ENCODE data around the gene ELFN1. TPM values are rescaled to one million over a fixed set of nuclear protein-coding genes. Genes with fewer than 3 reads are reported as not detected.
"Not testable (repeated sequence)": the region's sequence is repeated elsewhere in the genome, so short reads cannot be mapped to it uniquely, and the experiment has no call there.

ELFN1 gene
- total and polyA plus RNA-seq, 8 donors: 0.19 to 4.3 (median 0.53) TPM; not detected in 1

DNA sequence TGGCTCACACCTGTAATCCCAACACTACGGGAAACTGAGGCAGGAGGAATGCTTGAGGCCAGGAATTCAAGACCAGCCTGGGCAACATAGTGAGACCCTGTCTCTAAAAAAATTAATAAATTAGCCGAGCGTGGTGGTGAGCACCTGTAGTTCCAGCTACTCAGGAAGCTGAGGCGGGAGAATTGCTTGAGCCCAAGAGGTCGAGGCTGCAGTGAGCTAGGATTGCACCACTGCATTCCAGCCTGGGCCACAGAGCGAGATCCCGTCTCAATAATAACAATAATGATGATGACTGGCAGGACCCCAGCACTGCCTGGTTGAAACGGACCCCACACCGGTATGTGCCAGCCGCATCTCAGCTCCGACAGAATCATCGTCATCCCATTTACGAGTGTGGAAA lies 93.0 kb downstream of the ELFN1 start:
- intact Hi-C loops (cut with DNase I; ENCODE audit: low total_unique reads): no loop called here

GRCh38 chr7:1763911-1764310 lies 93.8 kb downstream of the ELFN1 start:
- Histone ChIP-seq H3K9me3 (peaks cover 0 to 35% (median 19%) of the 10 kb centered on the region in 4 donors), H3K27me3 (peaks cover 0 to 17% (median 0%) of the 10 kb centered on the region in 3 donors)
- DNase-seq; H3K27ac ChIP-seq; H3K4me3 ChIP-seq; H3K36me3 ChIP-seq; H3K4me1 ChIP-seq; intact Hi-C loops (cut with DNase I; ENCODE audit: low total_unique reads): not testable (repeated sequence)
- WGBS, 5 donors: 94 to 96% (median 95%) methylated on average over 8 to 11 of the region's 15 CpGs

More for the DNA sequence above, 93.0 kb downstream of the ELFN1 start:
- 93 to 98% (median 97%) methylated on average over 13 of the region's 13 CpGs for WGBS, 5 donors
- no peaks in the 10 kb centered on the region for H3K4me1 ChIP-seq
- H3K27me3 ChIP-seq: peaks cover 0 to 19% (median 2%) of the 10 kb centered on the region in 3 donors
- no peaks in the 10 kb centered on the region for H3K36me3 ChIP-seq
- peaks cover 0 to 35% (median 19%) of the 10 kb centered on the region in 4 donors for H3K9me3 ChIP-seq
- no peak for DNase-seq
- TF ChIP-seq EP300 (IDR thresholded peaks at IDR 0.05) (no peak), POLR2A (IDR thresholded peaks at IDR 0.05) (no peak), POLR2AphosphoS5 (IDR thresholded peaks at IDR 0.05) (no peak)
- TF ChIP-seq, protein P1, sequence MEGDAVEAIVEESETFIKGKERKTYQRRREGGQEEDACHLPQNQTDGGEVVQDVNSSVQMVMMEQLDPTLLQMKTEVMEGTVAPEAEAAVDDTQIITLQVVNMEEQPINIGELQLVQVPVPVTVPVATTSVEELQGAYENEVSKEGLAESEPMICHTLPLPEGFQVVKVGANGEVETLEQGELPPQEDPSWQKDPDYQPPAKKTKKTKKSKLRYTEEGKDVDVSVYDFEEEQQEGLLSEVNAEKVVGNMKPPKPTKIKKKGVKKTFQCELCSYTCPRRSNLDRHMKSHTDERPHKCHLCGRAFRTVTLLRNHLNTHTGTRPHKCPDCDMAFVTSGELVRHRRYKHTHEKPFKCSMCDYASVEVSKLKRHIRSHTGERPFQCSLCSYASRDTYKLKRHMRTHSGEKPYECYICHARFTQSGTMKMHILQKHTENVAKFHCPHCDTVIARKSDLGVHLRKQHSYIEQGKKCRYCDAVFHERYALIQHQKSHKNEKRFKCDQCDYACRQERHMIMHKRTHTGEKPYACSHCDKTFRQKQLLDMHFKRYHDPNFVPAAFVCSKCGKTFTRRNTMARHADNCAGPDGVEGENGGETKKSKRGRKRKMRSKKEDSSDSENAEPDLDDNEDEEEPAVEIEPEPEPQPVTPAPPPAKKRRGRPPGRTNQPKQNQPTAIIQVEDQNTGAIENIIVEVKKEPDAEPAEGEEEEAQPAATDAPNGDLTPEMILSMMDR (IDR thresholded peaks at IDR 0.05): no peak
- no peak overlapping the region for H3K27ac ChIP-seq
- H3K4me3 ChIP-seq: no peak overlapping the region

DNA sequence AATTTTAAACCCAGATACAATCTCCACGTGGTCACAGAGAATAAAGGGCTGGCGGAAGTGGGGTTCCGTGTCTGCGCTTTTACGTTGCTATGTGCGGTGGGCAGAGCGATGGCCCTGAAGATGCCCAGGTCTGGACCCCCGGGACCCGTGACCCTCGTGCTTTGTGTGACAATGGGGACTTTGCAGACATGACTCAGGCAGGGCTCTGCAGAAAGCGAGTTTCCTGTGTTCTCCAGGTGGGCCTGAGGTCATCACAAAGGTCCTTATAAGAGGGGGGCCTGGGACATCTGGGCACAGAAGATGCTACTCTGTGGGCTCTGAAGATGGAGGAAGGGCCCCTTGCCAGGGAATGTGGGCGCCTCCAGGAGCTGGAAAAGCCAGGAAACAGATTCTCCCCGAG lies 95.3 kb downstream of the ELFN1 start:
- no peak for DNase-seq
- Histone ChIP-seq H3K4me3 (no peak overlapping the region), H3K4me1 (no peaks in the 10 kb centered on the region), H3K36me3 (no peaks in the 10 kb centered on the region), H3K27me3 (peaks cover 0 to 14% (median 0%) of the 10 kb centered on the region in 3 donors), H3K9me3 (peaks cover 0 to 35% (median 19%) of the 10 kb centered on the region in 4 donors), H3K27ac (no peak overlapping the region)
- WGBS, 5 donors: 84 to 87% (median 86%) methylated on average over 13 of the region's 13 CpGs
- intact Hi-C loops (cut with DNase I; ENCODE audit: low total_unique reads): no loop called here
- TF ChIP-seq EP300 (IDR thresholded peaks at IDR 0.05) (no peak), POLR2A (IDR thresholded peaks at IDR 0.05) (no peak), POLR2AphosphoS5 (IDR thresholded peaks at IDR 0.05) (no peak)
- TF ChIP-seq, protein P1 (IDR thresholded peaks at IDR 0.05): no peak

GRCh38 chr7:1767524-1767923 lies 97.4 kb downstream of the ELFN1 start:
- WGBS, 5 donors: 55 to 65% (median 63%) methylated on average over 10 of the region's 10 CpGs
- H3K27me3 ChIP-seq: peaks cover 0 to 14% (median 0%) of the 10 kb centered on the region in 3 donors

GRCh38 chr7:1768832-1769231 lies 98.8 kb downstream of the ELFN1 start:
- 85 to 96% (median 89%) methylated on average over 7 of the region's 7 CpGs for WGBS, 5 donors
- Histone ChIP-seq H3K27ac (no peak overlapping the region), H3K4me3 (no peak overlapping the region), H3K27me3 (peaks cover 0 to 14% (median 0%) of the 10 kb centered on the region in 3 donors), H3K36me3 (no peaks in the 10 kb centered on the region), H3K9me3 (peaks cover 0 to 19% (median 11%) of the 10 kb centered on the region in 4 donors), H3K4me1 (no peaks in the 10 kb centered on the region)
- TF ChIP-seq POLR2A (IDR thresholded peaks at IDR 0.05): no peak
- no peak for TF ChIP-seq POLR2AphosphoS5 (IDR thresholded peaks at IDR 0.05)
- intact Hi-C loops (cut with DNase I; ENCODE audit: low total_unique reads): no loop called here
- DNase-seq: no peak

More at GRCh38 chr7:1767524-1767923, 97.4 kb downstream of the ELFN1 start:
- intact Hi-C loops (cut with DNase I; ENCODE audit: low total_unique reads): no loop called here
- Histone ChIP-seq H3K36me3 (no peaks in the 10 kb centered on the region), H3K4me3 (no peak overlapping the region), H3K27ac (no peak overlapping the region), H3K4me1 (no peaks in the 10 kb centered on the region), H3K9me3 (peaks cover 0 to 32% (median 19%) of the 10 kb centered on the region in 4 donors)
- DNase-seq: no peak
- TF ChIP-seq EP300 (IDR thresholded peaks at IDR 0.05) (no peak), POLR2A (IDR thresholded peaks at IDR 0.05) (no peak), POLR2AphosphoS5 (IDR thresholded peaks at IDR 0.05) (no peak)
- TF ChIP-seq, protein P1 (IDR thresholded peaks at IDR 0.05): no peak
